HG03521 (cell line): Measurements from ENCODE around the gene ZMIZ2.
"Not testable (repeated sequence)": the region's sequence is repeated elsewhere in the genome, so short reads cannot be mapped to it uniquely, and the experiment has no call there.

Experiments
- ATAC-seq: cut with Tn5 transposase; IDR thresholded peaks from one replicate; pipeline ENCODE4 v1.9.1; 2021; ENCODE audit warnings: mild to moderate bottlenecking, moderate library complexity; ENCODE audit not compliant: unreplicated experiment

ZMIZ2 gene

GRCh38 chr7:44726250-44726649 lies 22.4 kb upstream of the ZMIZ2 start:
- ATAC-seq: not testable (repeated sequence)

GRCh38 chr7:44727158-44727936 lies 21.3 kb upstream of the ZMIZ2 start:
- no peak for ATAC-seq

- ATAC-seq: no peak
Observed at GRCh38 chr7:44727937-44728262, 20.7 kb upstream of the ZMIZ2 start.

- no peak for ATAC-seq
Observed at GRCh38 chr7:44729949-44730590, 18.6 kb upstream of the ZMIZ2 start.

GRCh38 chr7:44732971-44733370 lies 15.7 kb upstream of the ZMIZ2 start:
- ATAC-seq: not testable (repeated sequence)

GRCh38 chr7:44733708-44734481 lies 14.8 kb upstream of the ZMIZ2 start:
- no peak for ATAC-seq

- no peak for ATAC-seq
Observed at GRCh38 chr7:44735403-44736165, 13.1 kb upstream of the ZMIZ2 start.

- no peak for ATAC-seq
Observed at GRCh38 chr7:44736896-44737295, 11.8 kb upstream of the ZMIZ2 start.

GRCh38 chr7:44738051-44738723 lies 10.5 kb upstream of the ZMIZ2 start:
- ATAC-seq: no peak

- ATAC-seq: no peak
Observed at GRCh38 chr7:44738876-44739665, 9.6 kb upstream of the ZMIZ2 start.

- ATAC-seq: no peak
Observed at GRCh38 chr7:44740055-44740454, 8.6 kb upstream of the ZMIZ2 start.

- ATAC-seq: no peak
Observed at GRCh38 chr7:44743750-44744149, 4.9 kb upstream of the ZMIZ2 start.

GRCh38 chr7:44748948-44749731 lies 493 bp downstream of the ZMIZ2 start:
- ATAC-seq: peak; percentile 23

GRCh38 chr7:44749992-44750391 lies 1.3 kb downstream of the ZMIZ2 start:
- no peak for ATAC-seq

GRCh38 chr7:44750424-44750823 lies 1.8 kb downstream of the ZMIZ2 start:
- ATAC-seq: no peak

- peak; percentile 29 for ATAC-seq
Observed at GRCh38 chr7:44750921-44751571, 2.4 kb downstream of the ZMIZ2 start.

- no peak for ATAC-seq
Observed at GRCh38 chr7:44752822-44753221, 4.2 kb downstream of the ZMIZ2 start.
